GM12878 (cell line): ENCODE measurements around the gene P3H2. TPM values are rescaled to one million over a fixed set of nuclear protein-coding genes. Genes with fewer than 3 reads are reported as not detected.

Experiments
- ATAC-seq: fragments of 200-7000 bp; cut with Tn5 transposase; 3 replicates; pipeline ENCODE4 v1.9.1; 2020; ENCODE audit warnings: mild to moderate bottlenecking, moderate library complexity
- BruUV-seq: library from RNA; stranded (reverse); fragments of 400-500 nt; replicated peaks from 2 replicates; lab custom pipeline; 2021; lab: Mats Ljungman, UMichigan
- CTCF ChIA-PET: fragments of 300-600 bp; sonication (Branson Sonifier 250); formaldehyde crosslinking; extraction: SDS; loops from one replicate; lab custom pipeline; 2021; ENCODE audit warnings: inconsistent platforms; lab: Yijun Ruan, JAX
- POLR2A ChIA-PET: fragments of 350-600 bp; formaldehyde crosslinking; extraction: SDS; loops from one replicate; lab custom pipeline; 2021; ENCODE audit warnings: inconsistent platforms; lab: Charles Lee
- RAD21 ChIA-PET: fragments of 300-600 bp; sonication (Branson Sonifier 250); formaldehyde crosslinking; loops from one replicate; lab custom pipeline; 2023; ENCODE audit warnings: antibody characterized with exemption; ENCODE audit not compliant: unreplicated experiment; lab: Charles Lee
- SMC1A ChIA-PET: fragments of 300-600 bp; sonication (Branson Sonifier 250); formaldehyde crosslinking; loops from one replicate; lab custom pipeline; 2023; ENCODE audit not compliant: unreplicated experiment, uncharacterized antibody; lab: Charles Lee
- DNase-seq: peaks from one replicate; pipeline ENCODE4 v3.0.0-alpha.2; 2011; ENCODE audit warnings: low read depth, low spot score
- FAIRE-seq: peaks from 3 replicates; lab custom pipeline; 2011; peaks lifted over from hg19 to GRCh38; lab: Jason Lieb, UNC
- H2AFZ ChIP-seq: 2 replicates; pipeline ENCODE4 v1.6.0; 2011; ENCODE audit warnings: low read depth, low read length, control low read depth; ENCODE audit not compliant: control insufficient read depth
- H3K27ac ChIP-seq: 2 replicates; pipeline ENCODE4 v1.5.1; 2011; ENCODE audit warnings: control low read depth; ENCODE audit not compliant: control insufficient read depth, insufficient read depth
- H3K27me3 ChIP-seq, 2 experiments: replicated peaks in 1 of 2; 2 replicates each; pipeline versions ENCODE4 v1.6.0 to v1.6.1; 2011; ENCODE audit warnings: low read length in 1 of 2; ENCODE audit not compliant: control insufficient read depth in 2 of 2, insufficient read depth in 2 of 2
- H3K36me3 ChIP-seq, 2 experiments: 2 replicates each; pipeline ENCODE4 v1.5.1; 2011; ENCODE audit warnings: low read length in 1 of 2; ENCODE audit not compliant: control insufficient read depth in 2 of 2, insufficient read depth in 2 of 2
- H3K4me1 ChIP-seq: 2 replicates; pipeline ENCODE4 v1.6.1; 2011; ENCODE audit warnings: mild to moderate bottlenecking, low read length, moderate library complexity, mixed read lengths; ENCODE audit not compliant: control insufficient read depth, insufficient read depth
- H3K4me2 ChIP-seq: 2 replicates; pipeline ENCODE4 v1.6.0; 2011; ENCODE audit warnings: control low read depth; ENCODE audit not compliant: control insufficient read depth, insufficient read depth
- H3K4me3 ChIP-seq: fragments of 200-600 bp; sonication (generic); 2 replicates; pipeline ENCODE4 v1.5.1; 2016
- H3K79me2 ChIP-seq: 2 replicates; pipeline ENCODE4 v1.6.0; 2011; ENCODE audit warnings: low read length; ENCODE audit not compliant: control insufficient read depth, insufficient read depth
- H3K9ac ChIP-seq: 2 replicates; pipeline ENCODE4 v1.8.0; 2011; ENCODE audit warnings: low read length, control low read depth, mixed read lengths; ENCODE audit not compliant: control insufficient read depth, insufficient read depth
- H3K9me3 ChIP-seq: replicated peaks from 3 replicates; pipeline ENCODE4 v1.5.1; 2011; ENCODE audit warnings: mild to moderate bottlenecking, low read length; ENCODE audit not compliant: control insufficient read depth, insufficient read depth
- H4K20me1 ChIP-seq: 2 replicates; pipeline ENCODE4 v1.6.0; 2011; ENCODE audit not compliant: control insufficient read depth, insufficient read depth
- BCL11A ChIP-seq: IDR thresholded peaks from 2 replicates; pipeline ENCODE4 v1.6.1; 2011; ENCODE audit warnings: low read depth, low read length
- BCL3 ChIP-seq: IDR thresholded peaks from 2 replicates; pipeline ENCODE4 v1.6.1; 2011; ENCODE audit warnings: borderline replicate concordance, low read depth, mild to moderate bottlenecking, moderate library complexity, low read length; ENCODE audit not compliant: insufficient read depth, poor library complexity, severe bottlenecking
- FOS ChIP-seq: IDR thresholded peaks from 3 replicates; pipeline ENCODE4 v1.6.1; 2011; ENCODE audit warnings: borderline replicate concordance; ENCODE audit not compliant: insufficient read length; ENCODE audit errors: extremely low read depth
- HDAC2 ChIP-seq: fragments of 200-600 bp; sonication (generic); IDR thresholded peaks from 2 replicates; pipeline ENCODE4 v1.6.1; 2017
- MEF2A ChIP-seq: IDR thresholded peaks from 2 replicates; pipeline ENCODE4 v1.6.1; 2011; ENCODE audit warnings: low read depth, mild to moderate bottlenecking, low read length, moderate library complexity; ENCODE audit not compliant: insufficient read depth
- RBBP5 ChIP-seq: fragments of 200-600 bp; sonication (generic); conservative IDR thresholded peaks from 2 replicates; pipeline ENCODE4 v1.6.1; 2016
- WGBS: methylation state at CpG from one replicate; pipeline ENCODE4 v1.1.6; 2016; ENCODE audit warnings: low lambda C conversion rate; ENCODE audit not compliant: insufficient replicate concordance, insufficient coverage; ENCODE audit errors: missing lambda C conversion rate; 5-methylcytosine and 5-hydroxymethylcytosine counted together
- in situ Hi-C: fragments of 300-500 bp; cut with MboI; formaldehyde crosslinking; loops from 9 replicates; pipeline ENCODE4 v1.14.3; 2018; ENCODE audit warnings: mixed read lengths
- intact Hi-C: fragments of 100-400 bp; cut with micrococcal nuclease; formaldehyde crosslinking; loops from one replicate; pipeline ENCODE4 v1.14.2; 2022; ENCODE audit not compliant: unreplicated experiment
- polyA plus RNA-seq, 11 experiments: library from polyadenylated mRNA; depleted of rRNA in 4 of 11; unstranded in 6 of 11; stranded (reverse) in 5 of 11; fragments of >200 nt; fragmentation: Nextera tagmentation in 4 of 11; fragmentation: Illumina TruSeq in 1 of 11; extraction: Ambion mirVana in 4 of 11; extraction: Trizol in 1 of 11; gene quantifications; 1 replicate in 1 of 11; 2 replicates in 10 of 11; pipeline versions ENCODE4 v1.2.1 to v1.2.3, GENCODE V29; 2011 to 2016; ENCODE audit warnings: inconsistent platforms in 2 of 11, missing spikeins in 2 of 11, low read depth in 1 of 11
- total RNA-seq, 4 experiments: library from RNA; depleted of rRNA in 3 of 4; stranded (reverse); fragments of >200 nt in 3 of 4; fragmentation: Illumina TruSeq in 1 of 4; extraction: Trizol in 1 of 4; gene quantifications; 2 replicates each; pipeline versions ENCODE4 v1.2.1 to v1.2.3, GENCODE V29; 2013 to 2021
- TF ChIP-seq, protein P1 (sequence below): fragments of 450-650 bp; formaldehyde crosslinking; IDR thresholded peaks from 2 replicates; pipeline ENCODE4 v1.5.0; 2022; ENCODE audit warnings: mild to moderate bottlenecking, missing genetic modification characterization
- TF ChIP-seq, protein P2 (sequence below), 3 experiments: IDR thresholded peaks in 2 of 3; conservative IDR thresholded peaks in 1 of 3; 2 replicates each; pipeline ENCODE4 v1.5.1; 2011; ENCODE audit warnings: low read depth in 3 of 3, low read length in 3 of 3, mild to moderate bottlenecking in 3 of 3, control low read depth in 2 of 3, moderate library complexity in 2 of 3, inconsistent platforms in 1 of 3, mixed read lengths in 1 of 3; ENCODE audit not compliant: control insufficient read depth in 2 of 3, insufficient read depth in 1 of 3; ENCODE audit errors: extremely low read depth in 1 of 3
- TF ChIP-seq, protein P3 (sequence below): fragments of 450-650 bp; IDR thresholded peaks from 2 replicates; pipeline ENCODE4 v1.6.1; 2017; ENCODE audit warnings: mild to moderate bottlenecking, moderate library complexity

The P3H2 gene
- total and polyA plus RNA-seq, 10 of the 15 experiments (the other 5 are each of a cell fraction or from before 2014, with no cell fraction given): 27.0 to 97.6 (median 83.2) TPM

GRCh38 chr3:190051641-190052040 is 69.1 kb downstream of the P3H2 start (continued):
- TF ChIP-seq BCL3: no peak

GRCh38 chr3:190048932-190049441 is 71.7 kb downstream of the P3H2 start:
- Histone ChIP-seq H3K4me2 (no peak overlapping the region), H3K27me3 (no peaks in the 10 kb centered on the region), H3K4me1 (no peaks in the 10 kb centered on the region), H3K4me3 (no peak overlapping the region), H2AFZ (no peak overlapping the region), H4K20me1 (no peaks in the 10 kb centered on the region), H3K9me3 (no peaks in the 10 kb centered on the region), H3K79me2 (no peaks in the 10 kb centered on the region; the same call in 1 of the 2 replicates), H3K27ac (no peak overlapping the region), H3K36me3 (no peaks in the 10 kb centered on the region), H3K9ac (no peak overlapping the region)
- no peak for TF ChIP-seq FOS
- no peak for TF ChIP-seq MEF2A
- TF ChIP-seq BCL11A: no peak
- TF ChIP-seq RBBP5: no peak
- TF ChIP-seq, protein P1, sequence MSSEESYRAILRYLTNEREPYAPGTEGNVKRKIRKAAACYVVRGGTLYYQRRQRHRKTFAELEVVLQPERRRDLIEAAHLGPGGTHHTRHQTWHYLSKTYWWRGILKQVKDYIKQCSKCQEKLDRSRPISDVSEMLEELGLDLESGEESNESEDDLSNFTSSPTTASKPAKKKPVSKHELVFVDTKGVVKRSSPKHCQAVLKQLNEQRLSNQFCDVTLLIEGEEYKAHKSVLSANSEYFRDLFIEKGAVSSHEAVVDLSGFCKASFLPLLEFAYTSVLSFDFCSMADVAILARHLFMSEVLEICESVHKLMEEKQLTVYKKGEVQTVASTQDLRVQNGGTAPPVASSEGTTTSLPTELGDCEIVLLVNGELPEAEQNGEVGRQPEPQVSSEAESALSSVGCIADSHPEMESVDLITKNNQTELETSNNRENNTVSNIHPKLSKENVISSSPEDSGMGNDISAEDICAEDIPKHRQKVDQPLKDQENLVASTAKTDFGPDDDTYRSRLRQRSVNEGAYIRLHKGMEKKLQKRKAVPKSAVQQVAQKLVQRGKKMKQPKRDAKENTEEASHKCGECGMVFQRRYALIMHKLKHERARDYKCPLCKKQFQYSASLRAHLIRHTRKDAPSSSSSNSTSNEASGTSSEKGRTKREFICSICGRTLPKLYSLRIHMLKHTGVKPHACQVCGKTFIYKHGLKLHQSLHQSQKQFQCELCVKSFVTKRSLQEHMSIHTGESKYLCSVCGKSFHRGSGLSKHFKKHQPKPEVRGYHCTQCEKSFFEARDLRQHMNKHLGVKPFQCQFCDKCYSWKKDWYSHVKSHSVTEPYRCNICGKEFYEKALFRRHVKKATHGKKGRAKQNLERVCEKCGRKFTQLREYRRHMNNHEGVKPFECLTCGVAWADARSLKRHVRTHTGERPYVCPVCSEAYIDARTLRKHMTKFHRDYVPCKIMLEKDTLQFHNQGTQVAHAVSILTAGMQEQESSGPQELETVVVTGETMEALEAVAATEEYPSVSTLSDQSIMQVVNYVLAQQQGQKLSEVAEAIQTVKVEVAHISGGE (CRISPR knock-in tag): no peak
- TF ChIP-seq HDAC2: no peak
- TF ChIP-seq, protein P2, sequence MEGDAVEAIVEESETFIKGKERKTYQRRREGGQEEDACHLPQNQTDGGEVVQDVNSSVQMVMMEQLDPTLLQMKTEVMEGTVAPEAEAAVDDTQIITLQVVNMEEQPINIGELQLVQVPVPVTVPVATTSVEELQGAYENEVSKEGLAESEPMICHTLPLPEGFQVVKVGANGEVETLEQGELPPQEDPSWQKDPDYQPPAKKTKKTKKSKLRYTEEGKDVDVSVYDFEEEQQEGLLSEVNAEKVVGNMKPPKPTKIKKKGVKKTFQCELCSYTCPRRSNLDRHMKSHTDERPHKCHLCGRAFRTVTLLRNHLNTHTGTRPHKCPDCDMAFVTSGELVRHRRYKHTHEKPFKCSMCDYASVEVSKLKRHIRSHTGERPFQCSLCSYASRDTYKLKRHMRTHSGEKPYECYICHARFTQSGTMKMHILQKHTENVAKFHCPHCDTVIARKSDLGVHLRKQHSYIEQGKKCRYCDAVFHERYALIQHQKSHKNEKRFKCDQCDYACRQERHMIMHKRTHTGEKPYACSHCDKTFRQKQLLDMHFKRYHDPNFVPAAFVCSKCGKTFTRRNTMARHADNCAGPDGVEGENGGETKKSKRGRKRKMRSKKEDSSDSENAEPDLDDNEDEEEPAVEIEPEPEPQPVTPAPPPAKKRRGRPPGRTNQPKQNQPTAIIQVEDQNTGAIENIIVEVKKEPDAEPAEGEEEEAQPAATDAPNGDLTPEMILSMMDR (IDR thresholded peaks at IDR 0.05 in 2 of 3, conservative IDR thresholded peaks at IDR 0.05 in 1 of 3; ENCODE audit: control insufficient read depth in 2 of 3, extremely low read depth in 1 of 3, insufficient read depth in 1 of 3, low read depth in 3 of 3, low read length in 3 of 3): no peak
- TF ChIP-seq, protein P3, sequence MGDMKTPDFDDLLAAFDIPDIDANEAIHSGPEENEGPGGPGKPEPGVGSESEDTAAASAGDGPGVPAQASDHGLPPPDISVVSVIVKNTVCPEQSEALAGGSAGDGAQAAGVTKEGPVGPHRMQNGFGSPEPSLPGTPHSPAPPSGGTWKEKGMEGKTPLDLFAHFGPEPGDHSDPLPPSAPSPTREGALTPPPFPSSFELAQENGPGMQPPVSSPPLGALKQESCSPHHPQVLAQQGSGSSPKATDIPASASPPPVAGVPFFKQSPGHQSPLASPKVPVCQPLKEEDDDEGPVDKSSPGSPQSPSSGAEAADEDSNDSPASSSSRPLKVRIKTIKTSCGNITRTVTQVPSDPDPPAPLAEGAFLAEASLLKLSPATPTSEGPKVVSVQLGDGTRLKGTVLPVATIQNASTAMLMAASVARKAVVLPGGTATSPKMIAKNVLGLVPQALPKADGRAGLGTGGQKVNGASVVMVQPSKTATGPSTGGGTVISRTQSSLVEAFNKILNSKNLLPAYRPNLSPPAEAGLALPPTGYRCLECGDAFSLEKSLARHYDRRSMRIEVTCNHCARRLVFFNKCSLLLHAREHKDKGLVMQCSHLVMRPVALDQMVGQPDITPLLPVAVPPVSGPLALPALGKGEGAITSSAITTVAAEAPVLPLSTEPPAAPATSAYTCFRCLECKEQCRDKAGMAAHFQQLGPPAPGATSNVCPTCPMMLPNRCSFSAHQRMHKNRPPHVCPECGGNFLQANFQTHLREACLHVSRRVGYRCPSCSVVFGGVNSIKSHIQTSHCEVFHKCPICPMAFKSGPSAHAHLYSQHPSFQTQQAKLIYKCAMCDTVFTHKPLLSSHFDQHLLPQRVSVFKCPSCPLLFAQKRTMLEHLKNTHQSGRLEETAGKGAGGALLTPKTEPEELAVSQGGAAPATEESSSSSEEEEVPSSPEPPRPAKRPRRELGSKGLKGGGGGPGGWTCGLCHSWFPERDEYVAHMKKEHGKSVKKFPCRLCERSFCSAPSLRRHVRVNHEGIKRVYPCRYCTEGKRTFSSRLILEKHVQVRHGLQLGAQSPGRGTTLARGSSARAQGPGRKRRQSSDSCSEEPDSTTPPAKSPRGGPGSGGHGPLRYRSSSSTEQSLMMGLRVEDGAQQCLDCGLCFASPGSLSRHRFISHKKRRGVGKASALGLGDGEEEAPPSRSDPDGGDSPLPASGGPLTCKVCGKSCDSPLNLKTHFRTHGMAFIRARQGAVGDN: no peak
- FAIRE-seq (no peak), ATAC-seq (no peak), DNase-seq (no peak)
- CTCF ChIA-PET: interaction anchor here (0.9 to 2.3 kb wide), 3 partner anchors 9 to 273 kb away, joined by 3 to 10 read pairs (median 3); partner anchors contain the start of gene CLDN1
- RAD21 ChIA-PET: interaction anchor here (0.9 to 2.5 kb wide), 6 partner anchors 13 to 176 kb away, joined by 3 to 9 read pairs (median 3); no protein-coding TSS in a partner anchor
- SMC1A ChIA-PET: interaction anchor here (1.0 to 3.5 kb wide), 9 partner anchors 10 to 81 kb away, joined by 3 to 21 read pairs (median 4); no protein-coding TSS in a partner anchor
- in situ Hi-C loops: no loop called here
- BruUV-seq: no TSS peak
- 46% methylated on average over 9 of the region's 9 CpGs for WGBS
- POLR2A ChIA-PET: interaction anchor here (0.9 to 1.9 kb wide), 2 partner anchors 13 to 14 kb away, joined by 3 to 5 read pairs; no protein-coding TSS in a partner anchor
- intact Hi-C loops: no loop called here
